Measurements from ENCODE around the gene NFRKB. TPM values are rescaled to one million over a fixed set of nuclear protein-coding genes. Genes with fewer than 3 reads are reported as not detected.

The NFRKB gene
- total RNA-seq, 1 experiment from 2014 or later: 27.4 TPM

- no peak overlapping the region for H3K27ac ChIP-seq (ENCODE audit: low read depth, low read length)
These were observed 15.9 kb upstream of the NFRKB start for GRCh38 chr11:129911298-129911697.

GRCh38 chr11:129910360-129910759 lies 15.0 kb upstream of the NFRKB start:
- Histone ChIP-seq H3K4me2 (ENCODE audit: low read length) (no peak overlapping the region), H3K9me3 (ENCODE audit: control insufficient read depth in 1 of 2, insufficient read depth in 1 of 2, low read depth in 1 of 2, low read length in 2 of 2) (no peaks in the 10 kb centered on the region), H3K9ac (ENCODE audit: low read length) (no peak overlapping the region), H3K27ac (ENCODE audit: low read depth, low read length) (no peak overlapping the region), H3K27me3 (ENCODE audit: insufficient read depth, low read length) (no peaks in the 10 kb centered on the region), H3K36me3 (ENCODE audit: control insufficient read depth in 1 of 2, insufficient read depth in 2 of 2, low read length in 2 of 2) (no peaks in the 10 kb centered on the region; a peak in 2 of 4 replicates), H3K4me1 (ENCODE audit: control insufficient read depth in 1 of 2, insufficient read depth in 2 of 2, low read length in 2 of 2) (no peaks in the 10 kb centered on the region), H3K4me3 (replicated peaks in 1 of 2; ENCODE audit: low read depth in 1 of 2, low read length in 2 of 2) (no peak overlapping the region), H2AFZ (ENCODE audit: low read depth, low read length, poor library complexity, severe bottlenecking) (no peak overlapping the region), H3K9me2 (ENCODE audit: insufficient read depth) (no peaks in the 10 kb centered on the region), H3K79me2 (ENCODE audit: insufficient read depth, low read length) (no peaks in the 10 kb centered on the region), H4K20me1 (ENCODE audit: insufficient read depth) (no peaks in the 10 kb centered on the region)
- no peak for ATAC-seq
- ChIA-PET POLR2A (no interaction called here), CTCF (no interaction called here), RAD21 (ENCODE audit: low non-redundant PET in 1 of 2, low total read pairs in 2 of 2, uncharacterized antibody in 2 of 2, unreplicated experiment in 2 of 2) (no interaction called here)
- intact Hi-C loops (cut with micrococcal nuclease): no loop called here
- BruUV-seq (replicated peaks): no TSS peak
- TF ChIP-seq POLR2AphosphoS5 (IDR thresholded peaks at IDR 0.05; ENCODE audit: low read depth, low read length) (no peak), JUND (IDR thresholded peaks at IDR 0.05) (no peak), CEBPB (IDR thresholded peaks at IDR 0.05; ENCODE audit: low read depth) (no peak), MAX (IDR thresholded peaks at IDR 0.05) (no peak), FOSL1 (IDR thresholded peaks at IDR 0.05; ENCODE audit: low read depth) (no peak), SRF (IDR thresholded peaks at IDR 0.05; ENCODE audit: low read depth) (no peak), TCF7L2 (IDR thresholded peaks at IDR 0.05; ENCODE audit: borderline replicate concordance, extremely low read depth, insufficient read depth, insufficient read length) (no peak), SP1 (IDR thresholded peaks at IDR 0.05; ENCODE audit: low read depth) (no peak), EZH2phosphoT487 (IDR thresholded peaks at IDR 0.05; ENCODE audit: borderline replicate concordance) (no peak), YY1 (IDR thresholded peaks at IDR 0.05; ENCODE audit: extremely low read depth, insufficient replicate concordance, low read depth, low read length) (no peak), CBX3 (IDR thresholded peaks at IDR 0.05; ENCODE audit: low read depth) (no peak), POLR2A (IDR thresholded peaks at IDR 0.05; ENCODE audit: borderline replicate concordance, extremely low read depth, insufficient read depth, insufficient read length) (no peak), ZBTB33 (IDR thresholded peaks at IDR 0.05; ENCODE audit: extremely low read depth, insufficient replicate concordance, low read length) (no peak), RAD21 (IDR thresholded peaks at IDR 0.05; ENCODE audit: low read depth) (no peak), EGR1 (IDR thresholded peaks at IDR 0.05; ENCODE audit: low read depth) (no peak)
- DNase-seq (ENCODE audit: low read depth, low spot score): no peak

More at GRCh38 chr11:129911298-129911697, 15.9 kb upstream of the NFRKB start:
- H3K79me2 ChIP-seq (ENCODE audit: insufficient read depth, low read length): no peaks in the 10 kb centered on the region
- no TSS peak for BruUV-seq (replicated peaks)
- no peak for ATAC-seq
- H3K27me3 ChIP-seq (ENCODE audit: insufficient read depth, low read length): no peaks in the 10 kb centered on the region
- no peaks in the 10 kb centered on the region for H4K20me1 ChIP-seq (ENCODE audit: insufficient read depth)
- intact Hi-C loops (cut with micrococcal nuclease): no loop called here
- H3K4me3 ChIP-seq (replicated peaks in 1 of 2; ENCODE audit: low read depth in 1 of 2, low read length in 2 of 2): no peak overlapping the region
- no peaks in the 10 kb centered on the region for H3K4me1 ChIP-seq (ENCODE audit: control insufficient read depth in 1 of 2, insufficient read depth in 2 of 2, low read length in 2 of 2)
- no peaks in the 10 kb centered on the region for H3K9me3 ChIP-seq (ENCODE audit: control insufficient read depth in 1 of 2, insufficient read depth in 1 of 2, low read depth in 1 of 2, low read length in 2 of 2)
- no peaks in the 10 kb centered on the region for H3K9me2 ChIP-seq (ENCODE audit: insufficient read depth)
- ChIA-PET CTCF (no interaction called here), RAD21 (ENCODE audit: low non-redundant PET in 1 of 2, low total read pairs in 2 of 2, uncharacterized antibody in 2 of 2, unreplicated experiment in 2 of 2) (no interaction called here), POLR2A (no interaction called here)
- H3K4me2 ChIP-seq (ENCODE audit: low read length): no peak overlapping the region
- H3K9ac ChIP-seq (ENCODE audit: low read length): no peak overlapping the region
- H2AFZ ChIP-seq (ENCODE audit: low read depth, low read length, poor library complexity, severe bottlenecking): no peak overlapping the region
- no peak for DNase-seq (ENCODE audit: low read depth, low spot score)
- no peaks in the 10 kb centered on the region; a peak in 2 of 4 replicates for H3K36me3 ChIP-seq (ENCODE audit: control insufficient read depth in 1 of 2, insufficient read depth in 2 of 2, low read length in 2 of 2)
- TF ChIP-seq SP1 (IDR thresholded peaks at IDR 0.05; ENCODE audit: low read depth) (no peak), TCF7L2 (IDR thresholded peaks at IDR 0.05; ENCODE audit: borderline replicate concordance, extremely low read depth, insufficient read depth, insufficient read length) (no peak)
